Islet precursor cell (in vitro differentiated cells): ENCODE measurements around the gene LNX2.

Experiments used
- DNase-seq: peaks from one replicate; pipeline ENCODE4 v3.0.0-alpha.2; 2018

The LNX2 gene

DNA sequence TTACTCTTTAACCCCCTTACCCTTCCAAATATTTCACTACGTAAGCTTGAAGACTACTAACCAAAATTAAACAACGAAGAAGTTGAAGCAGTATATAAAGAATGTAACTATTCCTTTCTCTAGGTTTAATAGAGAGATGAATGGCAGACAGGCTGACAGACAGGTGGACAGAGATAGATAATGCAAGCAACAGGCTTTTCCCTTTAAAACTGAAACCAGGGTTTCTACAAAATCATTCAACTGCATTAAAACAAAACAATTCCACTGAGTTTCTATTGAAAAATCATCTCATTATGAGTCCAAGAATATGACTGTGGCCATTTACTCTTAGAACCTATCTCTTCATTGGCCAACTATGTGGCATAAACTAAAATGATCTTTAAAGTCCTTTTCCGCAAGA lies 15.2 kb downstream of the LNX2 start:
- no peak for DNase-seq

DNA sequence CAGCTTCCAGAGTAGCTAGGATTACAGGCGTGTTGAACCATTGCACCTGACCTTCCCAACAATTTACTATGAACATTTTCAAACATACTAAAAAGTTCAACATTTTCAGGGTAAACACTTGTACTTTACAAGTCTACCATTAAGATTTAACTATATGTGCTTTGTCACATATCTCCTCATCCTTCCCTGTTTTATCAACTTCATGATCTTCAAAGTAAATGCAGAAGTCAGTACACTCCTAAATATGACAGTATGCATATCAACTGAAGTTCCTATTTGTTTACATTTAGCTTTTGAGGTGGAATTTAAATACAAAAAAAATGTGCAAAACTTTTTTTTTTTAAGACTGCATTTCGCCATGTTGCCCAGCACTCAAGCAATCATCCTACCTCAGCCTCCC lies 18.5 kb downstream of the LNX2 start:
- no peak for DNase-seq

DNA sequence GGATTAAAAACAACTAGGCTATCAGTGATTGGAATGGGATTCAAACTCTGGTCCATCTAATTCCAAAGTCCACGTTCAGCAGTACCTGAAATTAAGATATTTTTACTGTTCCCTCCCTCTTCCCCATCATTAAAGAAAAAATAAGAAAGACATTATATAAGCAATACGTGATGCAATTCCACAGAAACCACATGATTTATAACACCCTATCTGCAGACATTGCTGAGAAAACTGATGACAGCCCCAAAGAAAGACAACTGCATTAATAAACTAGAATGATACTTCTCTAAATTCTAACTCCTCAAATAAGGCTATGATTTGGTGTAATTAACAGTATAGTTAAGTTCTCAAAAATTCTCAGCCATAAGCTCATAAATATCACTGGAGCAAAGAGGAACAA lies 19.1 kb downstream of the LNX2 start:
- no peak for DNase-seq

DNA sequence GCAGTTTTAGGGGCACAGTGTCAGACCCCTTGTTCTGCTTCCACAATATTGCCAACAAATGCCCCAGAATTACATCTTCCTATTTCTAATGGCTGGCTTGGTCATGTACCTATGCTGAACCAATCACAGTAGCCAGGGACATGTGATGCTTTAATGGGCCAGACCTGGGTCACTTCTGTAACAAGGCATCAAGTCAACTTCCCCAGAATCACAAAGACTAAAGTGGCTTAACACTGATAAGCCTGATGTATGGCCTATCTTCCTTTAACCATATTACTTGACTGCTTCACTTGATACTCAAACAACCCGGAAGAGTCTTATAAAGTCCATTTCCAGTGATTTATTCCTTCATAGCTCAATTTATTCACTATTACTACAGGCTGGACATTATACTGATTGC lies 19.6 kb downstream of the LNX2 start:
- DNase-seq: no peak

DNA sequence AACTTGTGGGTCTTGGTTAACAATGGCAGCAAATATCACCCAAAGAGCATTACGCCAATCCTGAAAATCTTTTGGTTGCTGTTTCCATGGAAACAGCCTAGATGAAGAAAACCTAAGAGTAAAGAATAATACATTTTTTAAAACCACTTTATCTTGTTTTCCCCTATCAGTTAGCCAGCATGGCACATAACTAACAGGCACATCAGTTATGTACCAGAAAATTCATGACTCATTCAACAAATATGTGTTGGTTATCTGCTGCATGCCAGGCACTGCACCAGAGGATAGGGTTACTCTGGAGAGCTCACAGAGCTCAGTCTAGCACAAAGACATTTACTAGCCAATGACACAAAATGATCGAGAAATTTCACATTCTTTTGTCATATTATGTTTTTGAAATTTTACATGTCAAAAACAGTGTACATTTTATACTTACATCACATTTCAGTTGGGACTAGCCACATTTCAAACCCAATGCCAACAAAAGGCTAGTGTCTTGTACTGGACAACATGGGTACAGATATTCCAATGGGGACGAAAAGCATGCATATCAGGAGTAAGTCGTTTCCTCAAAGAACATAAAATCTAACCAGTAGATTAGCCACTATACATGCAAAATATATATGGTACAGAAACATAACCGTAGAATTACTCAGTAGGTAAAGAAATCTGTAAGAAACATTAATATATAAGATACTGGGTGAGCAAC lies 20.3 kb downstream of the LNX2 start:
- peak; percentile 71 for DNase-seq

DNA sequence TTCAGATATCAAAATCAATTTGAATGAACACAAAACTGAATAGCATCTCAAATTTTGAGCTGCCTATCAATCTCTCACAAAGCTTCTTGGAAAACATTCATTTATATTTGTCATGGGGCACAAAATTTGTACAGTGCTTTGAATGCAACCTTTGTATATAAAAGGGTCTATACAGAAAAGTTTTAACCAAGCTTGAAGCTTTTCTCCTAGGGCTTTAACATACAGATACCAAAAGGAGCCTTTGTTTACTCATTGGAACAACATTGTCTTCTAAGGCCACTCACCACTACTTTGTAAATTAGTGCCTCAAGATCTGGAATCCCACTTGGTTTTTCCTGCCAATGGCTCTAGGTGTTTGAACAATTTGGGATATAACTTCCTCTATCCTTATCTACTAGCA lies 21.2 kb downstream of the LNX2 start:
- no peak for DNase-seq

DNA sequence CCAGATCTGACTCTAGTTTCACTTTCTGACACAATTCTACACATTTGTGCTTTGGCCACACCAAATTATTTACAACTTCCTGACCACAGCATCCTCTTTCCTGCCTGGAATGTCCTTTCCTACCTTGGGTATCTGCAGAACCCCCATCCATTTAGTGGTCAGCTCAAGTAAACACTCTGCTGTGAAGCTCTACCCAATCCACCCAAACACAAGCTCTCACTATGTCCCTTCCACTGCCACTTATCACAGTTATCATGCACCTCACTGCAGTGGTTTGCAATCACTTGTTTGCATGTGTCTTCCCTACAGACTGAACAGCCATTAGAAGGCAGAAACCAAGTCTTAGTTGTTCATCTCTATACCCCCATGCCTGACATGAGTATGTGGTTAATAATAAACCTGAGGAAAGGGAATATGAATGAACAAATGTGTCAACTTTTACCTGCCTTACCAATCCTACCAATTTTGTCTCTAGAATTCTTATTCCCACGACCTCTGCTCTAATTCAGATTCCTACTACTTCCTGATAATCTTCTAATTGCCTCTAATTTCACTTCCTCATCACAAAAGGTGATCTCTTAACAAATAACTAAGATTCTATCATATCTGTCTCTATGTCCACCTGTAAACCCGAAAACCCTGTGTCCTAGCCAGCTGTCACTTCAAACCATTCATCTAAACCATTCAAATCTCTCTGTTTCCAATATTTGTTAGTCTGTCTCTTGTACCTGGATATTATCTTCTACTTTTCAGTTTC lies 25.1 kb downstream of the LNX2 start:
- no peak for DNase-seq

DNA sequence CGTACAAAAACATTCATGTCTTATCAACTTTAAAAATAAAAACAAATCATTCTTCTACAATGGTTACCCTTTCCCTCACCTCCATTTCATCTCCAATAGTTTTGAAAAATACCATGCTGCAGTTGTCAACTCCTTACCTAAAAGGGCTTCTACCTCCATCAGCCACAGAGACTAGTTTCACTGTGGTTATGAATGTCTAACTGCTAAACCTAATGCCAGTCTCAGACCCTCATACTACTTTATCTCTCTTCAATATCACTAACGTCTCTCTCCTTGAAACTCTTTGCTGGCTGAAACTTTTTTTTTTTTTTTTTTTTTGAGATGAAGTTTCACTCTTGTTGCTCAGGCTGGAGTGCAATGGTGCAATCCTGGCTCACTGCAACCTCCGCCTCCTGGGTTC lies 27.1 kb downstream of the LNX2 start:
- DNase-seq: no peak

DNA sequence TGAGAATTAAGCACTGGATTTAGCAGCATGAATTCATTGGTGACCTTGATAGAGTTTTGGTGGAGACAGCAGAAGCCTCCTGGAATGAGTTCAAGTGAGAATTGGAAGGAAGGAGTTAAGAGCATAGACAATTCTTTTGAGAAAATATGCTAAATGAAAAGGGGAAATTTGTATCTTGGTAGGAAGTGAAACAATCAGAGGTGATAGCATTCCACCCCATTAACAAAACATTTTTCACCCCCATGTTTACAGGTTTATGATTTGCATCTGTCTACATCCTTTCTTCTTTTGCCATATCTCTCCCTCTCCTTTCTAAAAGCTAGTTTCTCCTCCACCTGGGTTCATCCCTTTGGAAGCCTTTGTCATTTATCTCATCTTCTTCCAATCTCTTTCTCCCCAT lies 27.5 kb downstream of the LNX2 start:
- DNase-seq: no peak

DNA sequence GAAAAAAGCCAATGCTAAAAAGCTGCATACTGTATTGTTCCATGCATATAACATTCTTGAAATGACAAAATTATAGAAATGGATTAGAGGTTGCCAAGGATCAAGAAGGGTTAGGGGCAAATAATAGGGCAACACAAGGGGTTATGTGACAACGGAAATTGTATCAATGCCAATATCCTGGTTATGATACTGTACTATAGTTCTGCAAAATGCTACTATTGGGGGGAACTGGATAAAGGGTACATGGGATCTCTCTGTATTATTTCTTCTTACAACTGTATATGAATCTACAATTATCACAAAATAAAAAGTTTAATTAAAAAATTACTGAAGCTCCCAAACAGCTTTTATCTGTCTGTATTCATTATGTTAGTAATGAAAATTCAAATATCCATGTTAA lies 31.9 kb downstream of the LNX2 start:
- no peak for DNase-seq

DNA sequence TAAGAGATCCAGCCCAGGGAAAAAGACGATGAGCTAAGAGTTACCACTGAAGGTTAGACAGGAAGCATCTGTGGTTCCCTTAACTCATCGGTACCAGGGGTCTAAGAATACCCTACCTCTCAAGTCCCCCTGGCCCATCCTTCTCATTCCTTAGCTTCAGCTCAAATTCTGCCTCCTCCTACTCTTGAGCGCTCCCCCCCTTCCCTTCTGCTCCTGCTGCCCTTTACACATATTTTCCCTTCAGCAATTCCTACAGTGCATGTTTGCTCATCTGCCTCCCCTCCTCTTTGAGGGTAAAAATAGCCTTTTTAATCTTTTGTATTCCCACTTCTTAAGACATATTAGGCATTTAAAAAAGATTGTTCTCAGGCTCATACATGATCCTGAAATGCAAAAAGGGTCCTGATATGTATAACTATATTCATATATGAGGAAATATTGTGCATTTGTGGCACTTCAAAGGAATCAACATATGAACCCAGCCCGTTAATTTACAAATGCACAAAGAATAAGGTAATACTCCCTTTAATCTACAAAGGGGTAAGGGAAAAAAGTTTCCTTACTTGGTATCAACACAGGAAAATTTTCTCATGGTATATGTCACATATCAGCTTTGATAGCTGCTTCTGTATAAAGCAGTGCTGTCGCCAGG lies 33.1 kb downstream of the LNX2 start:
- no peak for DNase-seq

DNA sequence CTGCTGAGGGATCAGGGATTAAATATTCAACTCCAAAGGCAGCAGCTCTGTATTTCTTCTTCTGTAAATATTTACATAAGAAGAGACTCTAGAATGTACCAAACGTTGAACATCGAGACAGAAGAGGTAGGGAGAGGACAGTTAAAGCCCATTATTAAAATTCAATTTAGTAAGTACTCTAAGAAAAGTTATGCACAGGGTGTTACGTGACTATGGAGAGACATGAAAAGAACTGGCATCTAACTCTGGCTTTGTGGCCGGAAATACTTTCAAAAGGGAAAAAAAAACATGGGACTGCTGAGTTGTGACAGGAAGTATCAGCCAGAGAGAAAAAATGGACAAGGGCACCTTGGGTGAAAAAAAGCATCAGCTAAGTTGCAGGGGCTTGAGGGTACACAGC lies 36.7 kb downstream of the LNX2 start:
- DNase-seq: no peak

DNA sequence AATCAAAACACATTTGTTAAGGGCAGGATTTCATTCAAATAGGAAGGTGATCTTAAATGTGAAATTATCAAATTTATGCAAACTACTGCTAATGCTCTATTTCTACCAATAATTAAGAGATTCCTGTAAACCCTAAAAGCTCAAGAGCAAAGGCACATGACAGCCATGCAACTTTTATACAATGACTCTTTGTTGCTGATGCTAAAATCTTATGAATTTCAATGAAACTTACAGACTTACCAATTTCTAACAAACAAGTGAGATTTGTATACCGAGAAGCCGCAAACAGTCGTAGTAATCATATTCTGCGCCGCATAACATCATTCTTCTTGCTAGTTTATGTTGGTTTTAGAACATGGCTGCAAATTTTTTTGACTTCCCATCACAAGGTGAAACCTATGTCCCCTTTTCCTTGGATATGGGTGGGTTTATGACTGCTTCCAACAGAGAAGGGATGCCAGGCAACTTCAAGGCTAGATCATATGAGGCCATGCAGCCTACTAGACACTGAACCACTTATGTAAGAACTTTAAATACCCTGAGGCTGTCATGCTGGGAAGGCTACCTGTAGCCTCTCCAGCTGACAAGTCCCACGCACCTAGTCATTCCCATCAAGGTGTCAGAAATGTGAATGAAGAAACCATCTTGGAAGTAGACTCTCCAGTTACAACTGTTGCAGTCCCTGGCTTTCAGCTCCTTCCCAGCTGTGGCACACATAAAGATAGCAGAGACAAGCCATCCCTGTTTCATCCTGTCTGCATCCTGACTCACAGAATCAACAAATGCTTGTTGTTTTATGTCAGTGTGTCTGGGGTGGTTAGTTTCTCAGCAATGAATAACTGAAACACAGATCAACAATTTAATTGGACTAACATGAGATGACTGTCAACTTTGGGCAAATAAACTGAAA lies 42.0 kb downstream of the LNX2 start:
- peak; percentile 61 for DNase-seq

DNA sequence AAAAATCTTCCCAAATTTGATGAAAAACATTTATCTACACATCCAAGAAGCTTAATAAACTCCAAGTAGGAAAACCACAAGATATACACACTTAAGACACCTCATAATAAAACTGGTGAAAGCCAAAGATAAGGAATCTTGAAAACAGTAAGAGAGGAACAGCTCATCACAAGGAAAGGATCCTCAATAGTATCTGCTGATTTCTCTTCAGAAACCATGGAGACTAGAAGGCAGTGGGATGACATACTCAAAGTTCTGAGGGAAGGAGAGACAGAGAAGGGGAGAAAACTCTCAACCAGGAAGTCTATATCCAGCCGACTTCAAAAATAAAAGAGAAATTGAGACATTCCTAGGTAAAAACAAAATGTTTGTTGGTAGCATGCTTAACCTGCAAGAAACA lies 45.7 kb downstream of the LNX2 start:
- DNase-seq: no peak

DNA sequence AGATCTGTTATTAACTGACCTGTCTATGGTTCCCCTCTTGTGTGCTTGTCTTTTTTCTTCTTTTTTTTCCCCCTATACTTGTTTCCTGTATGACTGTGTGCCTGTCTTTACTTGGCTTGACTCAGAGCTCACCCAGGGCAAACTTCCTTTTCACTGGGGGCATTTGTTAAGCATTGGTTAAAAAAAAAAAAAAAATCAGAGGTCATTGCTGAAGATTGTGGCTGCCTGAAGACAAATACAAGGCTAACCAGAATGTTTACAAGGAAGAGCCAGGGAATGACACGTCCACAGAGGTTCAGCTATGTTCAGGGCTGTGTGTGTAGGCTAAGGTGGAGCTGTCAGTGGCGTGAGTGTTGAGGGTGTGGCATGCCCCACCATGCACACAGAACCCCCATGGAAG lies 47.1 kb downstream of the LNX2 start:
- no peak for DNase-seq

DNA sequence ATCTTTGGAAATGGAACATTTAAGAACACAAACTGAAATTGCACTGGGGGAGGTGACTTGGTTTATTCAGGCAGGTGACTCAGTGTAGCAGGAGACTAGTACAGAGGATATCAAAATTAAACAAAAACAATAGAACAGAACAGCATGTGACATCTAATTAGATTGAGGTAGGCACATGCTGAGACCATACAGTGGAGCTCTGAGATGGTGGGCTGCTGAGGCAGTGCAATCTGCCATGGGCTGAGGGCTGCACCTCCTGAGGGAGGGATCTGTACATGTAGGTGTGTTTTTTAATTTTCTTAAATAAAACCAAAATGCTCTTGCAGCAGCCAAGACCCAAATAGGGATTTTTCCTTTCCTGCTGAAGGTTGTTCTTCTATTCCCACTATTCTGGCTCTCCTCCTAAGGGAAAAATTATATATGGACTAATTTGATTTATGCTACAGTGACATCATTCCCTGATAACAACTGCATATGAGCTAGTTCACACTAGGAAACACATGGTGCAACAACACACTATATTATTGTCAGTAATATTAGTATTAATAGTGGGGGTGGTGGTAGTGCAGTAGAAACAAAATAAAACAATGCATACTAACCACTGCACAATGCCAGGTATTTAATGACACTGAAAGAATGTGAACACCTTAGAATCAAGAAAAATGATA lies 48.0 kb downstream of the LNX2 start:
- DNase-seq: no peak

DNA sequence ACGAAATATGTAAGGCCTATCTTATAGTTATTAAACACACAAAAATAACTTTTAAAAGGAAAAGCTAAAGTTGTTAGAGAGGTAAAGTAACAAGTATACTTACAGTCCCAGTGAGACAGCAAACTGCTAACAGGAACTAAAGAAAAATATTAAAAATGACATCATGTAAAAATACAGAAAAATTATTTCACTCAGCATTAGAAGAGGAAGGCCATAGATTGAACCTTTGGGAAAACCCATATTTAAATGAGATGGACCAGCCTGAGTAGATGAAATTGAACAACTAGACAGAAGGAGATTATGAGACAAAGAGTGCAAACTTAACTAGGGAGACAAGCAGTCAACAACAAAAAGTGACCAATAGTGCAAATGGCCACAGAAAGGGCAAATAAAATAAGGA lies 49.4 kb downstream of the LNX2 start:
- DNase-seq: no peak

DNA sequence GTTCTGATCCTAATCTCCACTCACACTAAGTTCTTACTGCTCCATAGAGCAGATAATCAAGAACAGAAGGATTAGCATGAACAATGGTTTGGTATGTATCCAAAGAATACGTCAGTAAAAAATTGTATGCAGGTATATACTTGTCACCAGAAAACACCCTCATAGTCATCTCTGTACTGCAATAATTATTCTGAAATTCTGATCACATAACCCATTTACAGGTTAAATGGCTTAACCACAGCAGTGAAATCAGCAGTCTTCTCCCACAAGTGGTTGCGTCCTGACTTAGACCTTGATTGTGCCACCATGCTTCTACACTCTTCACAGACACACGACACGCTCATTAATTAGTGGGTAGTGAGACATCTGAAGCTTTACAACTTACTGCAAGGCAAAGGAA lies 50.9 kb downstream of the LNX2 start:
- no peak for DNase-seq

DNA sequence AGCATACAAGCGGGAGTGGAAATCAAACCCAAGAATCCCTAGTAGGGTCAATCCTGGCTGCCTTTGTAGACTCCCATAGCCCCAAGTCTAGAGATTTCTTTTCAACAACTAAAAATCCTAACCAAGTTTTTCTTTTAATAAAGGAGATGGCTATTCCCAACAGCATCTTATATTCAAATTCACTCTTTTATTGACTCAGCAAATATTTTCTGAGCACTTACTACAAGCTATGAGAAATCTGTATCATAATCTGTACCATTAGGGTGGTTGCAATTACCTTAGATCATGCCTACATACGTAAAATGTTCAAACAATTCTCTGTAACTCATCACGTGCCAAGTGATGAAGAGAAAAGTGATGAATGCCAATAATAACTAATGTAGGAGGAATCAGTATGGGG lies 54.5 kb downstream of the LNX2 start:
- no peak for DNase-seq

DNA sequence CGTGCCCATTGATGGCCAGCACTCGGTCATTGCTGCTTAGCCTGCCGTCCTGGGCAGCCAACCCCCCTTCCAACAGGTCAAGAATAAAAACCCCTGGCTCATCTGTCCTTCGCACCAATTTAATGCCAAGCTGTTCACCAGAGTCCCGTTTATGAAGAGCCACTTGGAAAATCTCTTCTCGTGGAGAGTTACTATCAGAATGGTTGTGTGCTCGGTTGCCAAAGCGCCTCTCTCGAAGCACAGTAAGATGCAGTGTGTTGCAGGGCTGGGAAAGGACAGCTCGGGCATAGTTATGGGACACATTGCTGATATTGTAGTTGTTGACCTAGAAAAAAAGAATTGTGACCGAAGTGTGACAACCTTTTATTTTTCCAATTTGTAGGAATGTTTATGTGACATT lies 57.9 kb downstream of the LNX2 start:
- DNase-seq: no peak

DNA sequence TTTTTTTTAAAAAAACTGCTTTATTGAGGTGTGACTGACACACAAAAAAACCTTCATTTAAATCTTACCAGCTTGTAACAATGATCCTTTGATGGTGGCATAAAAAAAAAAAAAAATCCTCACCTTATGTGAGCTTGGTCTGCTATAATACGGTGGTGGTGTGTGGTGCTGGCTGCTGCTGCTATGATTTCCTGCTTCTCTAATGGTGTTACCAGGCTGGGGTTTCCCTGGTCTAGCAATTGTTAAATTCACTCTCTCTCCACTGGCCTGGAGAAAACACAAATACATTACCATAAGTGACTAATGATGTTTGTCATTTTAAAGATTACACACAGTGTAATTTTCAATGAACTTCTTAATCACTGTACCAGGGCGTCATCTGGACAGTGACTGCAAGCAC lies 60.6 kb downstream of the LNX2 start:
- no peak for DNase-seq

DNA sequence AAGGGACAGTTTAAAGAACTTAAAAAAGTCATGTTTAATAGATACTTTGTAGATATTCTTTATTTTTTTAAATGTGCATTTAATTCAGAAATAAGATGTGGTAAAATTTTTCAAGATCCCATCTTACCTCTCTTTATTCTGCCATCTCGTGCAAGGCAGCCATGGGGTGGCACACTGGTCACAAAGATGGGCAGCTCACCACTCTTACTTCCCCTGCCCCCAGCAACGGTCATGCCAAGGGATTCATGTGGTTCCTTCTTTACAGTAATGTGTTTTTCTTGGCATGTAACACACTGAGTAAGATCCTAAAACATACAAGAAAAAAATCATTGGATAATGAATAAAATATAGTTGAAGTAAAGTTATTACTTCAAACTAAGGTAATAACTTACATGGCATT lies 64.2 kb downstream of the LNX2 start:
- no peak for DNase-seq

DNA sequence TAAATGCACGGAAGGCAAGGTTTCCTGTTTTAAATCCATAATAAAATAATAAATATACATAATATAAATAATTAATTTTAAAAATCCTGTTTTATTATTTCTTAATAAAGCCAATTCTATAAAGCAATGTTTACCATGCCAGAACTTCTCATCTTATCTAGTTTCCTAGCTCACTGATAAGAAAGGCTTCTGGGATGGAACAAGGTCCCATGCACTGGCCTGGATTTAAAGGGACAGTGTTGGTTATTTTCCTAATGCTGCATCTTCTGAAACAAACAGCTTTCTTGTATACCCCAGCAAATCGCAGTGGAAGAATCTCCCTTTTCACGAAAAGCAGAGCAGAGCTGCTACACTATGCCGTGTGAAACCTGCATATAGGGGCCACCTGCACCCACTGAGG lies 68.8 kb downstream of the LNX2 start:
- DNase-seq: no peak
